HepG2 (cell line): Measurements from ENCODE around the gene HTR6. TPM values are rescaled to one million over a fixed set of nuclear protein-coding genes. Genes with fewer than 3 reads are reported as not detected.

Source experiments
- ARID5B ChIP-seq: IDR thresholded peaks from 2 replicates; pipeline ENCODE4 v1.4.0; 2020; ENCODE audit warnings: mild to moderate bottlenecking, missing genetic modification reagents
- ASH2L ChIP-seq: fragments of 300-600, 200-600 bp; sonication (generic); IDR thresholded peaks from 2 replicates; pipeline ENCODE4 v1.7.0; 2017; ENCODE audit warnings: low read depth, mild to moderate bottlenecking, moderate library complexity, mixed read lengths, low read length; ENCODE audit not compliant: insufficient read length
- ATF6 ChIP-seq: sonication (generic); formaldehyde crosslinking; conservative IDR thresholded peaks from 2 replicates; pipeline ENCODE4 v1.4.0; 2020; ENCODE audit warnings: missing genetic modification reagents
- ATF7-NPFF ChIP-seq: sonication (generic); formaldehyde crosslinking; IDR thresholded peaks from 2 replicates; pipeline ENCODE4 v1.8.1; 2023; ENCODE audit warnings: mild to moderate bottlenecking, low read depth, missing genetic modification reagents, moderate library complexity
- ELF1 ChIP-seq: sonication (generic); formaldehyde crosslinking; IDR thresholded peaks from 2 replicates; pipeline ENCODE4 v1.4.0; 2020; ENCODE audit warnings: missing genetic modification reagents
- ERF ChIP-seq: IDR thresholded peaks from 2 replicates; pipeline ENCODE4 v1.6.1; 2018; ENCODE audit warnings: missing biosample characterization, missing genetic modification reagents
- GABPA ChIP-seq, 2 experiments: IDR thresholded peaks; 2 replicates each; pipeline ENCODE4 v1.6.1; 2011 to 2016; ENCODE audit warnings: low read depth in 2 of 2, low read length in 1 of 2, missing biosample characterization in 1 of 2, missing genetic modification characterization in 1 of 2
- HMGA1 ChIP-seq: sonication (generic); formaldehyde crosslinking; conservative IDR thresholded peaks from 2 replicates; pipeline ENCODE4 v1.4.0; 2020; ENCODE audit warnings: missing genetic modification reagents
- MXD3 ChIP-seq: IDR thresholded peaks from 2 replicates; pipeline ENCODE4 v1.6.1; 2016; ENCODE audit warnings: mild to moderate bottlenecking, missing biosample characterization, missing genetic modification reagents
- NAIF1 ChIP-seq: sonication (generic); formaldehyde crosslinking; IDR thresholded peaks from 2 replicates; pipeline ENCODE4 v1.5.0; 2020; ENCODE audit warnings: mild to moderate bottlenecking, missing genetic modification reagents, borderline replicate concordance
- PATZ1 ChIP-seq: sonication (generic); formaldehyde crosslinking; IDR thresholded peaks from 2 replicates; pipeline ENCODE4 v1.4.0; 2020; ENCODE audit warnings: missing genetic modification reagents
- SP5 ChIP-seq: IDR thresholded peaks from 2 replicates; pipeline ENCODE4 v1.6.1; 2016; ENCODE audit warnings: low read depth, borderline replicate concordance
- ZBTB46 ChIP-seq: sonication (generic); formaldehyde crosslinking; IDR thresholded peaks from 2 replicates; pipeline ENCODE4 v1.4.0; 2020; ENCODE audit warnings: mild to moderate bottlenecking, missing genetic modification reagents, borderline replicate concordance
- ZNF770 ChIP-seq: sonication (generic); formaldehyde crosslinking; IDR thresholded peaks from 2 replicates; pipeline ENCODE4 v1.5.0; 2020; ENCODE audit warnings: mild to moderate bottlenecking, missing genetic modification reagents
- polyA plus RNA-seq, 8 experiments: library from polyadenylated mRNA; depleted of rRNA in 3 of 8; stranded (reverse) in 7 of 8; unstranded in 1 of 8; fragments of >200 nt; fragmentation: Illumina TruSeq in 4 of 8; extraction: Trizol in 4 of 8; gene quantifications; 2 replicates each; pipeline versions ENCODE4 v1.2.1 to v1.2.3, GENCODE V29; 2011 to 2016; ENCODE audit warnings: low read depth in 4 of 8, missing spikeins in 1 of 8, mixed read lengths in 1 of 8; ENCODE audit not compliant: insufficient read depth in 1 of 8
- total RNA-seq, 5 experiments: library from RNA; depleted of rRNA; stranded (reverse); fragments of >200 nt; fragmentation: Illumina TruSeq; extraction: Trizol; gene quantifications; 2 replicates each; pipeline ENCODE4 v1.2.3, GENCODE V29; 2016; ENCODE audit warnings: low read depth in 1 of 5

HTR6 gene
- total and polyA plus RNA-seq, 2 of the 13 experiments (the other 11 are each of a cell fraction or from before 2014, with no cell fraction given): 0.04 TPM; not detected in 1

GRCh38 chr1:19651141-19651737 lies 13.4 kb upstream of the HTR6 start (continued):
- TF ChIP-seq ARID5B (CRISPR knock-in tag) (0 out of 2 replicates have a peak, but pooled peaks have one; percentile 12), ASH2L (no peak), HMGA1 (CRISPR knock-in tag) (no peak), ERF (CRISPR knock-in tag) (peak; percentile 48; the same call in 1 of the 2 replicates), MXD3 (CRISPR knock-in tag) (peak; percentile 57; the same call in 1 of the 2 replicates), ELF1 (CRISPR knock-in tag) (no peak), NAIF1 (CRISPR knock-in tag) (no peak), PATZ1 (CRISPR knock-in tag) (peak; percentile 76), GABPA (IDR thresholded peaks at IDR 0.05; ENCODE audit: low read depth, low read length) (no peak), GABPA (CRISPR knock-in tag; IDR thresholded peaks at IDR 0.05; ENCODE audit: low read depth) (no peak), SP5 (no peak), ZBTB46 (no peak), ZNF770 (CRISPR knock-in tag) (peak; percentile 39; the same call in 1 of the 2 replicates), ATF6 (no peak), ATF7-NPFF (no peak)
